Common myeloid progenitor, CD34-positive (primary cell): ENCODE results near the gene OR2T27.

Experiments used
- CTCF ChIA-PET: fragments of 350-600 bp; sonication (Branson Sonifier 250); formaldehyde crosslinking; loops from one replicate; lab custom pipeline; 2021; ENCODE audit warnings: antibody characterized with exemption; lab: Charles Lee
- POLR2A ChIA-PET: fragments of 350-600 bp; sonication (Branson Sonifier 250); formaldehyde crosslinking; loops from one replicate; lab custom pipeline; 2021; ENCODE audit warnings: antibody characterized with exemption; lab: Charles Lee
- DNase-seq, 3 donors: peaks; one replicate each; pipeline versions ENCODE4 v3.0.0 to v3.0.0-alpha.2; 2013
- H3K27ac ChIP-seq, 2 experiments: 1 replicate in 1 of 2; 2 replicates in 1 of 2; pipeline ENCODE4 v1.7.0; 2013; ENCODE audit warnings: inconsistent platforms in 2 of 2, low read length in 2 of 2, mild to moderate bottlenecking in 2 of 2, low read depth in 1 of 2, moderate library complexity in 1 of 2; ENCODE audit not compliant: severe bottlenecking in 2 of 2, insufficient read depth in 1 of 2, poor library complexity in 1 of 2
- H3K27me3 ChIP-seq, 5 experiments: replicated peaks in 2 of 5; 1 replicate in 3 of 5; 2 replicates in 2 of 5; pipeline versions ENCODE4 v1.6.1 to v1.7.0; 2013; ENCODE audit warnings: low read length in 4 of 5, mild to moderate bottlenecking in 2 of 5, moderate library complexity in 2 of 5, inconsistent platforms in 1 of 5; ENCODE audit not compliant: insufficient read depth in 5 of 5, control insufficient read depth in 4 of 5
- H3K36me3 ChIP-seq, 4 experiments: 1 replicate in 2 of 4; 2 replicates in 2 of 4; pipeline versions ENCODE4 v1.6.1 to v1.7.0; 2013; ENCODE audit warnings: low read length in 3 of 4, control low read depth in 1 of 4, mild to moderate bottlenecking in 1 of 4; ENCODE audit not compliant: control insufficient read depth in 4 of 4, insufficient read depth in 4 of 4
- H3K4me1 ChIP-seq, 4 experiments: 1 replicate in 3 of 4; 2 replicates in 1 of 4; pipeline versions ENCODE4 v1.6.1 to v1.7.1; 2013; ENCODE audit warnings: low read length in 3 of 4, mild to moderate bottlenecking in 3 of 4, control low read depth in 1 of 4, inconsistent platforms in 1 of 4, moderate library complexity in 1 of 4; ENCODE audit not compliant: control insufficient read depth in 4 of 4, insufficient read depth in 4 of 4; ENCODE audit errors: control extremely low read depth in 1 of 4
- H3K4me3 ChIP-seq, 7 experiments: 1 replicate in 4 of 7; 2 replicates in 3 of 7; pipeline versions ENCODE4 v1.5.1 to v1.7.0; 2013; ENCODE audit warnings: mild to moderate bottlenecking in 7 of 7, low read length in 6 of 7, moderate library complexity in 6 of 7, inconsistent platforms in 2 of 7, low read depth in 2 of 7, control low read depth in 1 of 7; ENCODE audit not compliant: insufficient read depth in 4 of 7, control insufficient read depth in 1 of 7; ENCODE audit errors: extremely low read depth in 1 of 7
- H3K9me3 ChIP-seq, 5 experiments: 1 replicate in 4 of 5; 2 replicates in 1 of 5; pipeline versions ENCODE4 v1.6.1 to v1.7.1; 2013; ENCODE audit warnings: low read length in 4 of 5, mild to moderate bottlenecking in 2 of 5, inconsistent platforms in 1 of 5, low read depth in 1 of 5, moderate library complexity in 1 of 5; ENCODE audit not compliant: control insufficient read depth in 4 of 5, insufficient read depth in 2 of 5; ENCODE audit errors: control extremely low read depth in 1 of 5
- WGBS: methylation state at CpG from one replicate; pipeline ENCODE4 v1.1.5; 2013; ENCODE audit not compliant: insufficient coverage; 5-methylcytosine and 5-hydroxymethylcytosine counted together

OR2T27 gene

DNA sequence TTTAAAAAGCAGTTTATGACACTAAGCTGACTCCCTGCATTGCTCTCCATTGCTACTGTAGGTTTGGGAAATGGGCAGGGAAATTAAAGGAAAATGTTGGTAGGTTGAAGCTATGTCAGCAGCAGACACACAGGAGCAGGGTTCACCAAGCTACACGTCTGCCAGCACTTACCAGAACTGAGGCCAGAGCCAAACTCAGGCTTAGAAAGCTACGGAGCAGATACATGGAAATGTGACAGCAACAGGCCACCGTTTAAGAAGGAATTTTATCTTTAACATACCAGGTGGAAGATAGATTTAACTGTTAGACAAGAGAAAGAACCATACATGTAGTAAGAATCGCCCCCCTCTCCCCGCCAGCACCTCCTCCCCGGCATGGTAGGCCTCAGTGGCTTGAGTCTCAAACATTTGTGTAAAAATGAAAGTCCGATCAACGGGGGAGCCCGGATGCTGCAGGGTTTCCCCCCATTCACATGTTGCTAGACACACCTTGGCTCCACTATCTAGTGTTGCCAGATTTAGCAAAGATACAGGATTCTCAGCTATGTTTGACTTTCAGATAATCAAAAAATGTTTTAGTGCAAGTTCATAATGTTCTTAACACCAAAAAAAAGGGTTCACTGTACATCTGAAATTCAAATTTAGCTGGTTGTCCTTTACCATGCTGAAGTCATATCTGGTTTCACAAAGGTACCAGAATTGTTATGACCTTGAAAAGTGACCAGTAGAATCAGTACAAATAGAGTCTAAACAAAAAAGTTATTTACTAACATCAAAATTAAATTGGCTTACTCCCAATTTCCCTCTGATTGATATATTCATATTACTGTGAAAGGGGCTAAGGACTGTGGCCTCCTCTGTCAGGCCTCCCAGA lies 27.1 kb downstream of the OR2T27 start:
- ChIA-PET POLR2A (no interaction called here), CTCF (no interaction called here)
- Histone ChIP-seq H3K36me3 (no peaks in the 10 kb centered on the region), H3K4me3 (no peak overlapping the region), H3K4me1 (no peaks in the 10 kb centered on the region), H3K27ac (no peak overlapping the region), H3K9me3 (no peaks in the 10 kb centered on the region), H3K27me3 (no peaks in the 10 kb centered on the region)
- no peak for DNase-seq
- 96% methylated on average over 9 of the region's 9 CpGs for WGBS

DNA sequence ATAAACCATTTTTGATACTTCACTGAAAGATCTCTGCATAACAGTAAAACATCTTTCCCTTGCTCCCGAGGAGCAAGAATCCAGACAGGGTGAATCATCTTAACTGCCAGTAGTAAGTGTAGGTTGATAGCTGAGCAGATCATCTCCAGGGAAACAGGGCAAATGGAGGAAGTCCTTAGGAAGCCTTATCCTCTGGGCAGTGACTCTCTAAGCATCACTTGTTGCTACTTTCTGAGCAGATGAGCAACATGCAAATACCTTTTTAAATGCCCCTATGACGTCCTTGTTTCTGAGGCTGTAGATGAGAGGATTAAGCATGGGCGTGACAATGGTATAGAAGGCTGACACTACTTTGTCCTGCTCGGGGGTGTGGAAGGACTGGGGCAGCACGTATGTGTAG lies 29.4 kb downstream of the OR2T27 start:
- Histone ChIP-seq H3K36me3 (no peaks in the 10 kb centered on the region), H3K4me1 (no peaks in the 10 kb centered on the region), H3K27me3 (no peaks in the 10 kb centered on the region), H3K4me3 (no peak overlapping the region), H3K27ac (no peak overlapping the region), H3K9me3 (no peaks in the 10 kb centered on the region)
- no peak for DNase-seq
- WGBS, result 100% methylated on average over 5 of the region's 5 CpGs
- ChIA-PET CTCF (interaction anchor here (1.7 kb wide), 2 partner anchors 12 to 181 kb away, joined by 4 to 10 read pairs; no protein-coding TSS in a partner anchor), POLR2A (no interaction called here)

DNA sequence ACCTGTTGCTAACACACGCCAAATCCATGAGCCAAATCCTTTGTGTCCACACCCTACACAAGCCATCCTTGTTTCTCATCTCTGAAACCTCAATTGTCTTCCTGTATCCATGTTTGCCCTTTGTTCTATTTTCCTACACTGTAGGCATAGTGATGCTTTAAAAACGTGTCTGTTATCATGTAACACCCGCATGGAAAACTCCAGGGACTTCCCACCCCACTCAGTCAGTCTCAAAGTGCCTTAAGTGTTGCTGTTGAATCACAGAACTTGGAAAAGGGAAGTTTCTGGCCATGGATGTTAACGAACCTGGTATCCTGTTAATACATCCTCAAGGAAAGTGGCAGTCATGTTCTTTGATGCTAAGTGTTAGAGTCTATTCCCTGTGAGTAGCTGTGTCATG lies 30.2 kb downstream of the OR2T27 start:
- Histone ChIP-seq H3K27ac (no peak overlapping the region), H3K4me3 (no peak overlapping the region), H3K4me1 (no peaks in the 10 kb centered on the region), H3K9me3 (no peaks in the 10 kb centered on the region), H3K27me3 (no peaks in the 10 kb centered on the region), H3K36me3 (no peaks in the 10 kb centered on the region)
- POLR2A ChIA-PET, result no interaction called here
- CTCF ChIA-PET, result interaction anchor here (1.3 to 4.2 kb wide), 5 partner anchors 11 to 182 kb away, joined by 4 to 13 read pairs (median 6); no protein-coding TSS in a partner anchor
- DNase-seq, result no peak
- WGBS, result 94% methylated on average over 3 of the region's 4 CpGs

DNA sequence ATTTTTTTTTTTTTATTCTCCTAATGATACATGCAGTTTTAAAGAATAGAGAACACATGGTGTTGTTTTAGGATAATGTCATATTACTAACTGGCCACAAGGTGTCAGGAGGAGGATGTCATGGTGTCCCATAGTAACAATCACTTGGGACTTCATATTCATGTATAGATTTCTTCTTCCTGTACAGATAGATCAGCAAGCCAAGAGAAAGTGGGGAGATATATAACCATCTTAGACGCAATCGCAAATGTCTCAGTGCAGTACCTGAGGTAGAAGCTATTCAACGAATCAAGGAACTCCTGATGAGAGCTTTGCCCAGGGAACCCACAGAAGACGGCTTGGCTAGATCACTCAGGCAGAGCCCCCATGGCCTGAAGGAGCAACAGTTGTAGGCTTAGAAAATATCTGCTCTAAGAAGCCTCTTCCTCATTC lies 32.7 kb downstream of the OR2T27 start:
- peak; percentile 49 to 73 (median 69) for DNase-seq
- Histone ChIP-seq H3K9me3 (no peaks in the 10 kb centered on the region), H3K27ac (no peak overlapping the region), H3K4me3 (no peak overlapping the region), H3K27me3 (no peaks in the 10 kb centered on the region), H3K4me1 (no peaks in the 10 kb centered on the region), H3K36me3 (no peaks in the 10 kb centered on the region)
- 68% methylated on average over 4 of the region's 4 CpGs for WGBS
- ChIA-PET POLR2A (no interaction called here), CTCF (interaction anchor here (0.6 to 6.3 kb wide), 16 partner anchors 8 to 191 kb away, joined by 3 to 58 read pairs (median 4); no protein-coding TSS in a partner anchor)

DNA sequence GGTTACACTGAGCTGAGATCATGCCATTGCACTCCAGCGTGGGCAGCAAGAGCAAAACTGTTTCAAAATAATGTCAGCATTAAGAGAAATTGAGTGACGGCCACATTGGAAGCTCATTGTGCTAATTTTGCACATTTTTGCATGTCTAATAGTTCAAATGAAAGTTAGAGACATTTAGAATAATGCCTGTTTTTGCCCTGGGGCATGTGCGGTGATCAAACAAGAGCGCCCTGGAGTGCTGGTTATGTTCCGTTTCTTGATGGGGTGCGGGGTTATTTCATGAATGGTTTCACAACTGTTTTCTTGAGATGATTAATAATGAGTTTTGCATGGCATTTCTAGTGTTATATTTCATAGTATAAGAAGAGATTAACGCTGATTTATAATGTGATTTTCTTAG lies 33.6 kb downstream of the OR2T27 start:
- Histone ChIP-seq H3K9me3 (no peaks in the 10 kb centered on the region), H3K27ac (no peak overlapping the region), H3K4me1 (no peaks in the 10 kb centered on the region), H3K4me3 (no peak overlapping the region), H3K27me3 (no peaks in the 10 kb centered on the region), H3K36me3 (no peaks in the 10 kb centered on the region)
- ChIA-PET POLR2A (no interaction called here), CTCF (interaction anchor here (0.7 to 6.3 kb wide), 10 partner anchors 9 to 684 kb away, joined by 3 to 58 read pairs (median 5); no protein-coding TSS in a partner anchor)
- WGBS, result 96% methylated on average over 5 of the region's 7 CpGs
- DNase-seq, result no peak

DNA sequence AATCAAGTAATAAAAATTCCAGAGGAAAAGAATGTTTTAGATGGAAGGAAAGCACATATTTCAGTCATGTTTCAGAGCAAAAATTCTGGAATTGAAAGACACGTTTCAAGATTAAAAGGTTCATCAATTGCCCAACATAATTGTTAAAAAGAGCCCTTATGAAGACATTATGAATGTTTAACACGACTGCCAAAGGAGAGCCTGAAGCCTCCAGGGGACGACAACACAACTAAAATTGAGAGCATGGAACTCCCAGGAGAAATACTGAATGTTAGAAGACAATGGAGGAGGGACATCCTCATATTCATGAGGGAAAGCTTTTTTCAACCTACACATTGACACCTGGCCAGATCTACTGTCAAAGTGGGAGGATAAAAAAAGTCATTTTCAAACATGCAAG lies 36.5 kb downstream of the OR2T27 start:
- Histone ChIP-seq H3K27me3 (no peaks in the 10 kb centered on the region), H3K4me1 (no peaks in the 10 kb centered on the region), H3K36me3 (no peaks in the 10 kb centered on the region), H3K27ac (no peak overlapping the region), H3K4me3 (no peak overlapping the region), H3K9me3 (no peaks in the 10 kb centered on the region)
- ChIA-PET CTCF (interaction anchor here (2.2 to 6.3 kb wide), 2 partner anchors 9 to 187 kb away, joined by 7 to 58 read pairs; no protein-coding TSS in a partner anchor), POLR2A (no interaction called here)
- whole genome bisulfite sequencing, result 0% methylated on average over 2 of the region's 3 CpGs
- peak; percentile 47 to 61 (median 51) for DNase-seq

DNA sequence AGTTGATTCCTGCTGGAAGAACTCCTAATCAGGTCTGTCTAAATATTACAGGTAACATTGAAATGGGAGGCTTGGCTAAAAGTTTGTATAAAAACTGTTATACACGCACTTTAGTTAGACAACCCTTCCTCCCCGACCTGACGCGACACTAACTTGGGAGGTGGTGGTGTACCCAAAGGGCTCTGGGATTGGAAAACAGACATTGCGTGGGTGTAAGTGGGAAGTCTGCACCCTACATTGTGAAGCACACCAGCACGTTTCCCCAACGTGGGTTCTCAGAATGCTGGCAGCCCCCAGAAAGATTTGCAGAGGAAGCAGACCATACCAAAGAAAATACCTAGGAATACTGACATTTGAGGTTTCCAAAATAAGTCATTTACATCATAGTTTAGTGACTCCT lies 37.2 kb downstream of the OR2T27 start:
- Histone ChIP-seq H3K27ac (no peak overlapping the region), H3K4me1 (no peaks in the 10 kb centered on the region), H3K4me3 (no peak overlapping the region), H3K9me3 (no peaks in the 10 kb centered on the region), H3K27me3 (no peaks in the 10 kb centered on the region), H3K36me3 (no peaks in the 10 kb centered on the region)
- ChIA-PET CTCF (interaction anchor here (0.9 to 6.3 kb wide), 2 partner anchors 169 to 188 kb away, joined by 3 to 58 read pairs; no protein-coding TSS in a partner anchor), POLR2A (no interaction called here)
- WGBS, result 100% methylated on average over 3 of the region's 7 CpGs
- no peak for DNase-seq
